Cardiac muscle cell (in vitro differentiated cells and primary cell): ENCODE measurements around the gene MAP1LC3B2. TPM values are rescaled to one million over a fixed set of nuclear protein-coding genes. Genes with fewer than 3 reads are reported as not detected.

Experiments used
- DNase-seq, 2 donors: peaks; one replicate each; pipeline versions ENCODE4 v3.0.0 to v3.0.0-alpha.2; 2010 to 2017; ENCODE audit warnings: low read depth in 1 of 2, low spot score in 1 of 2
- H3K27ac ChIP-seq: fragments of 200-600 bp; sonication (generic); 2 replicates; pipeline ENCODE4 v1.5.1; 2016
- H3K27me3 ChIP-seq: fragments of 200-600 bp; sonication (generic); 2 replicates; pipeline ENCODE4 v1.6.0; 2016; ENCODE audit warnings: control low read depth
- H3K36me3 ChIP-seq: fragments of 200-600 bp; sonication (generic); 2 replicates; pipeline ENCODE4 v1.5.1; 2016; ENCODE audit warnings: control low read depth
- H3K4me1 ChIP-seq: fragments of 200-600 bp; sonication (generic); 2 replicates; pipeline ENCODE4 v1.8.1; 2017; ENCODE audit warnings: low read depth, mild to moderate bottlenecking, mixed run types
- H3K4me3 ChIP-seq: fragments of 200-600 bp; sonication (generic); 2 replicates; pipeline ENCODE4 v1.5.1; 2016; ENCODE audit warnings: mild to moderate bottlenecking
- H3K9me3 ChIP-seq: fragments of 200-600 bp; sonication (generic); 2 replicates; pipeline ENCODE4 v1.5.1; 2017; ENCODE audit warnings: low read depth, mild to moderate bottlenecking, control low read depth
- polyA plus RNA-seq: library from polyadenylated mRNA; unstranded; fragments of >200 nt; fragmentation: Nextera tagmentation; extraction: Ambion mirVana; gene quantifications from 2 replicates; pipeline ENCODE4 v1.2.1, GENCODE V29; 2016
- total RNA-seq: library from RNA; depleted of rRNA; stranded (reverse); fragments of >200 nt; gene quantifications from 2 replicates; pipeline ENCODE4 v1.2.3, GENCODE V29; 2016
- TF ChIP-seq, protein P1 (sequence below): IDR thresholded peaks from 2 replicates; pipeline ENCODE4 v1.5.1; 2012; ENCODE audit warnings: low read depth, mild to moderate bottlenecking, low read length

Gene MAP1LC3B2
- total and polyA plus RNA-seq, 2 experiments from 2014 or later, result 2.3 to 7.2 TPM

GRCh38 chr12:116583129-116583694 is 24.0 kb downstream of the MAP1LC3B2 start:
- Histone ChIP-seq H3K9me3 (no peaks in the 10 kb centered on the region), H3K27me3 (no peaks in the 10 kb centered on the region), H3K4me3 (no peak overlapping the region), H3K4me1 (peaks cover 4% of the 10 kb centered on the region), H3K27ac (peak overlapping the region; percentile 41), H3K36me3 (no peaks in the 10 kb centered on the region)
- TF ChIP-seq, protein P1, sequence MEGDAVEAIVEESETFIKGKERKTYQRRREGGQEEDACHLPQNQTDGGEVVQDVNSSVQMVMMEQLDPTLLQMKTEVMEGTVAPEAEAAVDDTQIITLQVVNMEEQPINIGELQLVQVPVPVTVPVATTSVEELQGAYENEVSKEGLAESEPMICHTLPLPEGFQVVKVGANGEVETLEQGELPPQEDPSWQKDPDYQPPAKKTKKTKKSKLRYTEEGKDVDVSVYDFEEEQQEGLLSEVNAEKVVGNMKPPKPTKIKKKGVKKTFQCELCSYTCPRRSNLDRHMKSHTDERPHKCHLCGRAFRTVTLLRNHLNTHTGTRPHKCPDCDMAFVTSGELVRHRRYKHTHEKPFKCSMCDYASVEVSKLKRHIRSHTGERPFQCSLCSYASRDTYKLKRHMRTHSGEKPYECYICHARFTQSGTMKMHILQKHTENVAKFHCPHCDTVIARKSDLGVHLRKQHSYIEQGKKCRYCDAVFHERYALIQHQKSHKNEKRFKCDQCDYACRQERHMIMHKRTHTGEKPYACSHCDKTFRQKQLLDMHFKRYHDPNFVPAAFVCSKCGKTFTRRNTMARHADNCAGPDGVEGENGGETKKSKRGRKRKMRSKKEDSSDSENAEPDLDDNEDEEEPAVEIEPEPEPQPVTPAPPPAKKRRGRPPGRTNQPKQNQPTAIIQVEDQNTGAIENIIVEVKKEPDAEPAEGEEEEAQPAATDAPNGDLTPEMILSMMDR, result no peak
- no peak for DNase-seq

DNA sequence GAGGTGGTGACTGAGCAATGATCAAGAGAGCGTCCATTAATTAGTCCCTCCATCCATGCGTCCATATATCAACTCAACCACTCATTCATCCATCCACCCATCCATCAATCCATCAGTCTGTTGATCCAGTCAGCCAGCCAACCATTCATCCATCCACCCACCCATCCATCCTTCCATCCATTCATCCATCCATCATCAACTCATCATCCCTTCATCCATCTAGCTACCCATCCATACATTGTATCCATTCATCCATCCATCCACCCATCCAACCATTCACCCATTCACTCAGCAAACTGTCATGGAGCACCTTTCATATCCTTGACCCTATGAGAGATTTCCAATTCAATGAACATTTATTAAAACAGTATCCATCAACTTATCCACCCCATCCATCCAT is 28.1 kb downstream of the MAP1LC3B2 start:
- TF ChIP-seq, protein P1, result no peak
- H3K9me3 ChIP-seq, result no peaks in the 10 kb centered on the region
- no peaks in the 10 kb centered on the region for H3K27me3 ChIP-seq
- DNase-seq, result no peak
- no peak overlapping the region for H3K4me3 ChIP-seq
- peaks cover 4% of the 10 kb centered on the region for H3K4me1 ChIP-seq
- no peaks in the 10 kb centered on the region for H3K36me3 ChIP-seq
- no peak overlapping the region for H3K27ac ChIP-seq

DNA sequence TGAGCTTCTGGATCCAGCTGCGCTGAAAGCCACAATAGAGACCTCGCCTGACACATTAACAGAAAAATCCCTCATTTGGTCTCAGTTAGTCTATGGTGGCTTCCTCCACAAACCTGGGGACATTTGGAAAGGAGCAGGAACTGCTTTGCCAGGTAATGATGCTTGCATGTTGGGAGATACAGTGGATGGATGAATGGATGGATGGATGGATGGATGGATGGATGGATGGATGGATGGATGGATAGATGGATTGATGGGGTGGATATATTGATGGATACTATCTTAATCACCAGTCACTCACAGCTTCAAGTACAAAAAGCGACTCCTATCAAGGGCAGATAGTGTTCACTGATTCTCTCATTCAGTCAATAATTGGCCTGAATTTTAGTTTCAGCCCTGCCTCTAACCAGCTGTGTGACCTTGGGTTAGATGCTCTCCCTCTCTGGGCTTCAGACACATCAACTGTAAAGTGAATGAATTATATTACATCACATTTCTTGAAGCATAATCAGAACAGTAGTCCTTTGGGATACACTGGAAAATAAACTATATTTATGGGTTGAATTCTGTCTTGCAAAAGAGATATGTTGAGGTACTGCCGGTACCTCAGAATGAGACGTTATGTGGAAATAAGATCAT is 29.3 kb downstream of the MAP1LC3B2 start:
- Histone ChIP-seq H3K9me3 (no peaks in the 10 kb centered on the region), H3K4me3 (no peak overlapping the region), H3K27ac (no peak overlapping the region), H3K4me1 (peaks cover 4% of the 10 kb centered on the region), H3K36me3 (no peaks in the 10 kb centered on the region), H3K27me3 (no peaks in the 10 kb centered on the region)
- DNase-seq, result no peak
- TF ChIP-seq, protein P1, result no peak

DNA sequence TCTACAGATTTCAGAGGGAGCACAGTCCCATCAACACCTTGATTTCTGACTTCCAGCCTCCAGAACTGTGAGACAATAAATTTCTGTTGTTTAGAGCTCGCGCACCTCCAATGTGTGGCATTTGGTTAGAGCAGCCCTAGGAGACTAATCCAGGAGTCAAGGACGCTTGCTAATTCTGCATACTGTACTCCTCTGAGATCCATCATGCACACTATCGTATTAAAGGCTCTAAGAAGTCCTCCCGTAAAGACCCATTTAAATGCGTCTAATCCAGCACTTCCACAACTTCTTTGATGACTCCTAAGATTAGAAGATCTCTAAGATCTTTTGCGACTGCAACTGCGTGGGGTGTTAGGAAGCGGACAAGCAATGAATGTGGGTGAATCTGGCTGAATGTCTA is 30.4 kb downstream of the MAP1LC3B2 start:
- TF ChIP-seq, protein P1, result no peak
- Histone ChIP-seq H3K9me3 (no peaks in the 10 kb centered on the region), H3K4me1 (peaks cover 4% of the 10 kb centered on the region), H3K36me3 (no peaks in the 10 kb centered on the region), H3K4me3 (no peak overlapping the region), H3K27me3 (no peaks in the 10 kb centered on the region), H3K27ac (no peak overlapping the region)
- no peak for DNase-seq

GRCh38 chr12:116590561-116590960 is 31.4 kb downstream of the MAP1LC3B2 start:
- Histone ChIP-seq H3K9me3 (no peaks in the 10 kb centered on the region), H3K27ac (no peak overlapping the region), H3K4me3 (no peak overlapping the region), H3K36me3 (no peaks in the 10 kb centered on the region), H3K27me3 (no peaks in the 10 kb centered on the region), H3K4me1 (peaks cover 4% of the 10 kb centered on the region)
- TF ChIP-seq, protein P1, result no peak
- no peak for DNase-seq
